SK-N-SH (cell line): ENCODE data around the gene SUN2. TPM values are rescaled to one million over a fixed set of nuclear protein-coding genes. Genes with fewer than 3 reads are reported as not detected.

Experiments used
- CTCF ChIA-PET: fragments of 300-600, 350-600 bp; formaldehyde crosslinking; extraction: SDS; loops from one replicate; lab custom pipeline; 2021; lab: Yijun Ruan, JAX
- POLR2A ChIA-PET: fragments of 350-600 bp; sonication (Branson Sonifier 250); formaldehyde crosslinking; extraction: SDS; loops from one replicate; lab custom pipeline; 2020; ENCODE audit warnings: antibody characterized with exemption, inconsistent platforms; lab: Yijun Ruan, JAX
- DNase-seq: peaks from one replicate; pipeline ENCODE4 v3.0.0; 2012
- H2AFZ ChIP-seq: fragments of 200-600 bp; sonication (generic); 2 replicates; pipeline ENCODE4 v1.8.1; 2016; ENCODE audit warnings: antibody characterized with exemption, mild to moderate bottlenecking, low read depth
- H3F3A ChIP-seq: fragments of 200-600 bp; sonication (generic); replicated peaks from 2 replicates; pipeline ENCODE3; 2016; ENCODE audit warnings: antibody characterized with exemption, mild to moderate bottlenecking; ENCODE audit not compliant: insufficient read depth
- H3K27ac ChIP-seq, 2 experiments: fragments of 200-500 bp in 1 of 2; fragments of 200-600 bp in 1 of 2; sonication (Bioruptor generic) in 1 of 2; sonication (generic), shearing (Covaris generic) in 1 of 2; 2 replicates each; pipeline versions ENCODE4 v1.5.1 to v1.6.1; 2014 to 2016; ENCODE audit warnings: low read depth in 2 of 2, inconsistent platforms in 1 of 2, low read length in 1 of 2, mild to moderate bottlenecking in 1 of 2, mixed read lengths in 1 of 2
- H3K27me3 ChIP-seq: fragments of 200-600 bp; sonication (generic), shearing (Covaris generic); 2 replicates; pipeline ENCODE4 v1.6.1; 2016; ENCODE audit warnings: mixed run types; ENCODE audit not compliant: insufficient read depth
- H3K36me3 ChIP-seq, 2 experiments: fragments of 200-500 bp in 1 of 2; fragments of 200-600 bp in 1 of 2; sonication (Bioruptor generic) in 1 of 2; sonication (generic) in 1 of 2; replicated peaks in 1 of 2; 2 replicates each; pipeline versions ENCODE3 to v1.5.1; 2014 to 2016; ENCODE audit warnings: low read length in 1 of 2, mild to moderate bottlenecking in 1 of 2; ENCODE audit not compliant: insufficient read depth in 2 of 2, control insufficient read depth in 1 of 2
- H3K4me1 ChIP-seq, 2 experiments: fragments of 200-500 bp in 1 of 2; fragments of 200-600 bp in 1 of 2; sonication (Bioruptor generic) in 1 of 2; sonication (generic), shearing (Covaris generic) in 1 of 2; 2 replicates each; pipeline versions ENCODE4 v1.5.1 to v1.6.1; 2014 to 2016; ENCODE audit warnings: low read depth in 1 of 2, low read length in 1 of 2, mixed run types in 1 of 2; ENCODE audit not compliant: insufficient read depth in 2 of 2, control insufficient read depth in 1 of 2
- H3K4me2 ChIP-seq: fragments of 200-600 bp; sonication (generic), shearing (Covaris generic); 2 replicates; pipeline ENCODE4 v1.6.1; 2017; ENCODE audit warnings: mixed run types
- H3K4me3 ChIP-seq, 2 experiments: fragments of 200-500 bp in 1 of 2; fragments of 200-600 bp in 1 of 2; sonication (Bioruptor generic) in 1 of 2; sonication (generic), shearing (Covaris generic) in 1 of 2; 2 replicates each; pipeline versions ENCODE4 v1.5.1 to v1.8.1; 2014 to 2016; ENCODE audit warnings: low read depth in 2 of 2, inconsistent platforms in 1 of 2, low read length in 1 of 2, mild to moderate bottlenecking in 1 of 2, mixed read lengths in 1 of 2, moderate library complexity in 1 of 2
- H3K79me2 ChIP-seq: fragments of 200-600 bp; sonication (generic); 2 replicates; pipeline ENCODE4 v1.8.1; 2017; ENCODE audit warnings: mild to moderate bottlenecking; ENCODE audit not compliant: insufficient read depth
- H3K9ac ChIP-seq: fragments of 200-600 bp; sonication (generic); 2 replicates; pipeline ENCODE4 v1.6.1; 2017; ENCODE audit warnings: mixed run types
- H3K9me2 ChIP-seq: fragments of 200-600 bp; sonication (generic); 2 replicates; pipeline ENCODE4 v1.6.1; 2017; ENCODE audit warnings: mixed run types
- H3K9me3 ChIP-seq: fragments of 200-600 bp; sonication (generic); 2 replicates; pipeline ENCODE4 v1.6.1; 2017; ENCODE audit warnings: mixed run types, mild to moderate bottlenecking, moderate library complexity
- H4K20me1 ChIP-seq: fragments of 200-600 bp; sonication (generic); 2 replicates; pipeline ENCODE4 v1.6.1; 2017; ENCODE audit warnings: mild to moderate bottlenecking, mixed run types; ENCODE audit not compliant: insufficient read depth
- CHD2 ChIP-seq: fragments of 150-350 bp; IDR thresholded peaks from 2 replicates; pipeline ENCODE4 v1.6.1; 2018; ENCODE audit warnings: low read length; ENCODE audit not compliant: partially characterized antibody
- ELF1 ChIP-seq: IDR thresholded peaks from 2 replicates; pipeline ENCODE4 v1.4.0; 2012
- FOSL2 ChIP-seq: IDR thresholded peaks from 2 replicates; pipeline ENCODE4 v1.4.0; 2012; ENCODE audit warnings: low read depth, mild to moderate bottlenecking, moderate library complexity, borderline replicate concordance
- FOXJ3 ChIP-seq: sonication (generic); formaldehyde crosslinking; IDR thresholded peaks from 2 replicates; pipeline ENCODE4 v1.5.1; 2020; ENCODE audit warnings: mild to moderate bottlenecking, missing genetic modification reagents
- GABPA ChIP-seq: IDR thresholded peaks from 2 replicates; pipeline ENCODE4 v1.4.0; 2012; ENCODE audit warnings: low read depth, mild to moderate bottlenecking
- GATA2 ChIP-seq: sonication (generic); formaldehyde crosslinking; IDR thresholded peaks from 2 replicates; pipeline ENCODE4 v1.5.0; 2020; ENCODE audit warnings: mild to moderate bottlenecking, missing genetic modification reagents
- IRF3 ChIP-seq: fragments of 150-350 bp; IDR thresholded peaks from 2 replicates; pipeline ENCODE4 v1.6.1; 2016; ENCODE audit warnings: mild to moderate bottlenecking, low read depth, low read length
- JUND ChIP-seq: IDR thresholded peaks from 2 replicates; pipeline ENCODE4 v1.4.0; 2012
- REST ChIP-seq: IDR thresholded peaks from 2 replicates; pipeline ENCODE4 v1.6.1; 2012; ENCODE audit warnings: mild to moderate bottlenecking, low read depth, low read length, moderate library complexity
- SIN3A ChIP-seq: IDR thresholded peaks from 2 replicates; pipeline ENCODE4 v1.6.1; 2012; ENCODE audit warnings: low read depth, mild to moderate bottlenecking, low read length, moderate library complexity, borderline replicate concordance
- SMC3 ChIP-seq: IDR thresholded peaks from 2 replicates; pipeline ENCODE4 v1.6.1; 2012; ENCODE audit warnings: low read depth, low read length, improper control_type of control experiment
- TEAD4 ChIP-seq: IDR thresholded peaks from 2 replicates; pipeline ENCODE4 v1.4.0; 2012; ENCODE audit warnings: mild to moderate bottlenecking, borderline replicate concordance; ENCODE audit not compliant: insufficient read depth
- YY1 ChIP-seq: IDR thresholded peaks from 2 replicates; pipeline ENCODE4 v1.4.0; 2012; ENCODE audit warnings: low read depth, mild to moderate bottlenecking
- WGBS: methylation state at CpG from one replicate; pipeline ENCODE4 v1.1.6; 2017; ENCODE audit warnings: low lambda C conversion rate; 5-methylcytosine and 5-hydroxymethylcytosine counted together
- polyA plus RNA-seq, 3 experiments: library from polyadenylated mRNA; depleted of rRNA; stranded (reverse); fragments of >200 nt; gene quantifications; 2 replicates each; pipeline ENCODE4 v1.2.3, GENCODE V29; 2012
- TF ChIP-seq, protein P1 (sequence below): IDR thresholded peaks from 2 replicates; pipeline ENCODE4 v1.4.0; 2012; ENCODE audit warnings: low read depth

Gene SUN2
- polyA plus RNA-seq, 1 of the 3 experiments (the other 2 are of a cell fraction), result 10.2 TPM

DNA sequence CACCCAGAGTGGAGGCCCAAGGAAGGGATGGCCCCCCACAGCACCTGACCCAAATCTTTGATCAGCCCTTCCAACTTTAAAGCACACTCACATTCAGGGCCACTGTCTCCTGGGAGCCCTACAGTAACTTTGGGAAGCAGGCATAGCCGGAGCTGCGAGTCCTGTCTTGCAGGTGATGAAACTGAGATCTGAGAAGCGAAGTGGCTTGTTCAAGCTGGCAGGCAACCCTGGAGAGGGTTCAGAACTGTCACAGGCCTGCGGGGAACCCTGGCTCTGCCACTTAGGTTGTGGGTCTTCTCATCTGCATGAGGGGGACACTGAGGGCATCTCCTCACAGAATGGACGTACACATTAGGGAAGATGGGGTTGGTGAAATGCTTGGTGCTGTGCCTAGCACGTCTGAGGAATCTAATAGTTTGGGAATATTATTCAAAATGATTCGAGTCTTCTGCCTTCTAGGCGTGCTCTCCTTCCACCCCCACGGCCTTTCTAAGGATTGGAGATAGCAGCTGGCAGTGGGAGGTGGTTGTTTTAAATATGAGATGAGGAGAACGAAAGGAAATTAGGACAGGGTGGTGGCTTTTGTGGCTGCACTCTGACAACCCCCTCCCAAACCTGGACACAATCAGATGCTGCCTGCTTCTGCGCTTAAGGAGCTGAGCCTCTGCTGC, 18.8 kb upstream of the SUN2 start:
- Histone ChIP-seq H3K4me3 (no peak overlapping the region), H3K9me2 (no peaks in the 10 kb centered on the region), H3K79me2 (no peaks in the 10 kb centered on the region), H3K4me2 (no peak overlapping the region), H3K27me3 (no peaks in the 10 kb centered on the region), H3K36me3 (no peaks in the 10 kb centered on the region), H3K4me1 (no peaks in the 10 kb centered on the region), H3K9ac (no peak overlapping the region), H2AFZ (no peak overlapping the region), H3K27ac (no peak overlapping the region), H3K9me3 (no peaks in the 10 kb centered on the region), H3F3A (no peaks in the 10 kb centered on the region), H4K20me1 (no peaks in the 10 kb centered on the region)
- ChIA-PET POLR2A (no interaction called here), CTCF (no interaction called here)
- TF ChIP-seq REST (no peak), TEAD4 (no peak), SIN3A (no peak)
- no peak for DNase-seq
- 65% methylated on average over 6 of the region's 11 CpGs for WGBS

GRCh38 chr22:38773363-38773946, 17.7 kb upstream of the SUN2 start:
- Histone ChIP-seq H3K9me3 (no peaks in the 10 kb centered on the region), H3K4me1 (peaks cover 0 to 3% of the 10 kb centered on the region in 2 experiments; a peak in 1 of 4 replicates), H3K27ac (no peak overlapping the region), H4K20me1 (no peaks in the 10 kb centered on the region), H3K9ac (no peak overlapping the region), H3K79me2 (no peaks in the 10 kb centered on the region), H3F3A (no peaks in the 10 kb centered on the region), H3K4me2 (no peak overlapping the region), H2AFZ (no peak overlapping the region), H3K9me2 (no peaks in the 10 kb centered on the region), H3K4me3 (no peak overlapping the region), H3K27me3 (no peaks in the 10 kb centered on the region), H3K36me3 (no peaks in the 10 kb centered on the region)
- no peak for TF ChIP-seq JUND
- TF ChIP-seq, protein P1, sequence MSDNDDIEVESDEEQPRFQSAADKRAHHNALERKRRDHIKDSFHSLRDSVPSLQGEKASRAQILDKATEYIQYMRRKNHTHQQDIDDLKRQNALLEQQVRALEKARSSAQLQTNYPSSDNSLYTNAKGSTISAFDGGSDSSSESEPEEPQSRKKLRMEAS, result no peak
- no peak for TF ChIP-seq FOXJ3 (CRISPR knock-in tag)
- no peak for TF ChIP-seq SMC3
- TF ChIP-seq IRF3, result no peak
- TF ChIP-seq GATA2 (CRISPR knock-in tag), result no peak
- TF ChIP-seq YY1, result no peak
- TF ChIP-seq CHD2, result no peak
- TF ChIP-seq ELF1, result no peak
- no peak for TF ChIP-seq TEAD4
- TF ChIP-seq GABPA, result no peak
- no peak for TF ChIP-seq FOSL2
- ChIA-PET POLR2A (no interaction called here), CTCF (no interaction called here)
- DNase-seq, result no peak
- WGBS, result 95% methylated on average over 4 of the region's 4 CpGs
